ENCODE results near the gene PIP4K2C. TPM values are rescaled to one million over a fixed set of nuclear protein-coding genes. Genes with fewer than 3 reads are reported as not detected.
A peak's percentile ranks its signal among the peaks of the same experiment; 100 is the strongest.

Gene PIP4K2C
- total RNA-seq, 1 donor: 33.2 TPM

- TF ChIP-seq CTCF (IDR thresholded peaks at IDR 0.05; ENCODE audit: insufficient read depth, low read depth, low read length): no peak
- H3K4me3 ChIP-seq (ENCODE audit: low read depth, low read length): no peak overlapping the region
- DNase-seq (ENCODE audit: low read depth): no peak
Measured at GRCh38 chr12:57548013-57548315, 43.0 kb upstream of the PIP4K2C start.

- DNase-seq (ENCODE audit: low read depth): no peak
Measured at GRCh38 chr12:57548488-57548887, 42.5 kb upstream of the PIP4K2C start.

GRCh38 chr12:57549203-57549908 is 41.6 kb upstream of the PIP4K2C start:
- peak overlapping the region; percentile 54 for H3K4me3 ChIP-seq (ENCODE audit: low read depth, low read length)
- TF ChIP-seq CTCF (IDR thresholded peaks at IDR 0.05; ENCODE audit: insufficient read depth, low read depth, low read length): no peak
- DNase-seq (ENCODE audit: low read depth): no peak

More at GRCh38 chr12:57548488-57548887, 42.5 kb upstream of the PIP4K2C start:
- no peak for TF ChIP-seq CTCF (IDR thresholded peaks at IDR 0.05; ENCODE audit: insufficient read depth, low read depth, low read length)
- no peak overlapping the region for H3K4me3 ChIP-seq (ENCODE audit: low read depth, low read length)

GRCh38 chr12:57549909-57550640 is 40.9 kb upstream of the PIP4K2C start, which contains the start of gene KIF5A:
Gene KIF5A (plus strand): TSS chr12:57550044. CDS start chr12:57550272, 228 bp downstream.
- H3K4me3 ChIP-seq (ENCODE audit: low read depth, low read length): peak within 1 kb of the TSS; percentile 54
- TF ChIP-seq CTCF (IDR thresholded peaks at IDR 0.05; ENCODE audit: insufficient read depth, low read depth, low read length): no peak
- DNase-seq (ENCODE audit: low read depth): no peak

GRCh38 chr12:57550641-57551549 is 40.1 kb upstream of the PIP4K2C start:
- TF ChIP-seq CTCF (IDR thresholded peaks at IDR 0.05; ENCODE audit: insufficient read depth, low read depth, low read length): no peak
- H3K4me3 ChIP-seq (ENCODE audit: low read depth, low read length): peak overlapping the region; percentile 54
- no peak for DNase-seq (ENCODE audit: low read depth)

GRCh38 chr12:57551637-57552305 is 39.2 kb upstream of the PIP4K2C start:
- no peak overlapping the region for H3K4me3 ChIP-seq (ENCODE audit: low read depth, low read length)
- no peak for DNase-seq (ENCODE audit: low read depth)
- TF ChIP-seq CTCF (IDR thresholded peaks at IDR 0.05; ENCODE audit: insufficient read depth, low read depth, low read length): no peak
